Central memory CD8-positive, alpha-beta T cell (primary cell): ENCODE measurements around the gene BRD9.

Source experiments
- ATAC-seq: fragments of 150-1000 bp; cut with Tn5 transposase; replicated peaks from 2 replicates; pipeline ENCODE4 v1.10.0; 2022; ENCODE audit warnings: mild to moderate bottlenecking, moderate FRiP score, moderate number of reproducible peaks; ENCODE audit not compliant: poor library complexity, severe bottlenecking; ENCODE audit errors: extremely low read depth
- DNase-seq, 2 donors: peaks; one replicate each; pipeline ENCODE4 v3.0.0; 2021; ENCODE audit warnings: low spot score in 2 of 2
- H3K27ac Mint-ChIP-seq: one replicate; pipeline ENCODE4 v1.8.0; 2022; ENCODE audit warnings: low read depth, mild to moderate bottlenecking, moderate library complexity, mixed read lengths
- H3K27me3 Mint-ChIP-seq: one replicate; pipeline ENCODE4 v1.8.0; 2022; ENCODE audit warnings: mixed read lengths
- H3K36me3 Mint-ChIP-seq: one replicate; pipeline ENCODE4 v1.8.0; 2022; ENCODE audit warnings: mild to moderate bottlenecking, moderate library complexity, mixed read lengths; ENCODE audit not compliant: insufficient read depth
- H3K4me1 Mint-ChIP-seq: one replicate; pipeline ENCODE4 v1.8.0; 2022; ENCODE audit warnings: mixed read lengths
- H3K4me3 Mint-ChIP-seq: one replicate; pipeline ENCODE4 v1.8.0; 2022; ENCODE audit warnings: mild to moderate bottlenecking, moderate library complexity, mixed read lengths
- H3K9me3 Mint-ChIP-seq: one replicate; pipeline ENCODE4 v1.8.0; 2022; ENCODE audit warnings: mixed read lengths

Gene BRD9

GRCh38 chr5:907366-907910, 14.8 kb upstream of the BRD9 start:
- no peak for DNase-seq
- Mint-ChIP-seq H3K9me3 (no peaks in the 10 kb centered on the region), H3K4me3 (no peak overlapping the region), H3K4me1 (no peaks in the 10 kb centered on the region), H3K27ac (no peak overlapping the region), H3K36me3 (peaks cover 2% of the 10 kb centered on the region), H3K27me3 (no peaks in the 10 kb centered on the region)
- ATAC-seq, result no peak

- H3K9me3 Mint-ChIP-seq, result no peaks in the 10 kb centered on the region
- no peak overlapping the region for H3K4me3 Mint-ChIP-seq
- peaks cover 4% of the 10 kb centered on the region for H3K36me3 Mint-ChIP-seq
- H3K27me3 Mint-ChIP-seq, result no peaks in the 10 kb centered on the region
- H3K4me1 Mint-ChIP-seq, result no peaks in the 10 kb centered on the region
- ATAC-seq (no peak), DNase-seq (no peak)
- no peak overlapping the region for H3K27ac Mint-ChIP-seq
These were observed 12.6 kb upstream of the BRD9 start for GRCh38 chr5:905139-905642.

GRCh38 chr5:903756-904096, 11.1 kb upstream of the BRD9 start:
- no peak overlapping the region for H3K27ac Mint-ChIP-seq
- DNase-seq, result no peak
- H3K9me3 Mint-ChIP-seq, result no peaks in the 10 kb centered on the region
- no peaks in the 10 kb centered on the region for H3K27me3 Mint-ChIP-seq
- H3K4me3 Mint-ChIP-seq, result no peak overlapping the region
- peaks cover 3% of the 10 kb centered on the region for H3K36me3 Mint-ChIP-seq
- no peaks in the 10 kb centered on the region for H3K4me1 Mint-ChIP-seq
- ATAC-seq, result no peak

GRCh38 chr5:902129-902916, 9.7 kb upstream of the BRD9 start:
- H3K36me3 Mint-ChIP-seq, result peaks cover 3% of the 10 kb centered on the region
- no peak for ATAC-seq
- H3K9me3 Mint-ChIP-seq, result no peaks in the 10 kb centered on the region
- H3K27me3 Mint-ChIP-seq, result no peaks in the 10 kb centered on the region
- H3K4me3 Mint-ChIP-seq, result no peak overlapping the region
- DNase-seq, result no peak
- H3K4me1 Mint-ChIP-seq, result no peaks in the 10 kb centered on the region
- peak overlapping the region; percentile 37 for H3K27ac Mint-ChIP-seq

- Mint-ChIP-seq H3K4me3 (no peak overlapping the region), H3K27me3 (no peaks in the 10 kb centered on the region), H3K4me1 (peaks cover 4% of the 10 kb centered on the region), H3K36me3 (peaks cover 3% of the 10 kb centered on the region), H3K27ac (no peak overlapping the region), H3K9me3 (no peaks in the 10 kb centered on the region)
- DNase-seq (no peak), ATAC-seq (no peak)
These were observed 8.2 kb upstream of the BRD9 start for GRCh38 chr5:900781-901180.

- Mint-ChIP-seq H3K4me3 (peak overlapping the region; percentile 82), H3K27ac (no peak overlapping the region), H3K27me3 (no peaks in the 10 kb centered on the region), H3K9me3 (no peaks in the 10 kb centered on the region), H3K4me1 (peaks cover 15% of the 10 kb centered on the region), H3K36me3 (peaks cover 16% of the 10 kb centered on the region)
- no peak for ATAC-seq
- no peak for DNase-seq
These were observed 1.1 kb upstream of the BRD9 start for GRCh38 chr5:893711-894110.

- Mint-ChIP-seq H3K4me3 (peak overlapping the region; percentile 82), H3K27me3 (no peaks in the 10 kb centered on the region), H3K27ac (no peak overlapping the region), H3K9me3 (no peaks in the 10 kb centered on the region), H3K36me3 (peaks cover 19% of the 10 kb centered on the region), H3K4me1 (peaks cover 19% of the 10 kb centered on the region)
- ATAC-seq, result no peak
- DNase-seq, result no peak
These were observed 521 bp upstream of the BRD9 start for GRCh38 chr5:893137-893506.

- Mint-ChIP-seq H3K27ac (peak overlapping the region; percentile 90), H3K36me3 (peaks cover 29% of the 10 kb centered on the region), H3K9me3 (no peaks in the 10 kb centered on the region), H3K27me3 (no peaks in the 10 kb centered on the region), H3K4me1 (peaks cover 21% of the 10 kb centered on the region), H3K4me3 (peak overlapping the region; percentile 82)
- DNase-seq (no peak), ATAC-seq (peak; percentile 22)
These were observed 686 bp downstream of the BRD9 start for GRCh38 chr5:891837-892393.

- ATAC-seq, result no peak
- DNase-seq, result no peak
- peak overlapping the region; percentile 90 for H3K27ac Mint-ChIP-seq
- no peaks in the 10 kb centered on the region for H3K27me3 Mint-ChIP-seq
- H3K4me1 Mint-ChIP-seq, result peaks cover 20% of the 10 kb centered on the region
- H3K36me3 Mint-ChIP-seq, result peaks cover 33% of the 10 kb centered on the region
- no peaks in the 10 kb centered on the region for H3K9me3 Mint-ChIP-seq
- H3K4me3 Mint-ChIP-seq, result peak overlapping the region; percentile 82
These were observed 1.3 kb downstream of the BRD9 start for GRCh38 chr5:891117-891836.

- Mint-ChIP-seq H3K27me3 (no peaks in the 10 kb centered on the region), H3K27ac (no peak overlapping the region), H3K4me3 (no peak overlapping the region), H3K9me3 (no peaks in the 10 kb centered on the region), H3K36me3 (peaks cover 44% of the 10 kb centered on the region), H3K4me1 (peaks cover 24% of the 10 kb centered on the region)
- ATAC-seq, result no peak
- no peak for DNase-seq
These were observed 3.4 kb downstream of the BRD9 start for GRCh38 chr5:889075-889710.

- Mint-ChIP-seq H3K4me3 (no peak overlapping the region), H3K27me3 (no peaks in the 10 kb centered on the region), H3K9me3 (no peaks in the 10 kb centered on the region), H3K27ac (no peak overlapping the region), H3K36me3 (peaks cover 46% of the 10 kb centered on the region), H3K4me1 (peaks cover 24% of the 10 kb centered on the region)
- ATAC-seq, result no peak
- no peak for DNase-seq
These were observed 4.0 kb downstream of the BRD9 start for GRCh38 chr5:888638-889035.

GRCh38 chr5:887947-888637, 4.5 kb downstream of the BRD9 start:
- no peak for ATAC-seq
- peaks cover 49% of the 10 kb centered on the region for H3K36me3 Mint-ChIP-seq

More at GRCh38 chr5:887947-888637, 4.5 kb downstream of the BRD9 start:
- no peak overlapping the region for H3K4me3 Mint-ChIP-seq
- no peaks in the 10 kb centered on the region for H3K27me3 Mint-ChIP-seq
- peaks cover under 1% of the 10 kb centered on the region for H3K9me3 Mint-ChIP-seq
- H3K27ac Mint-ChIP-seq, result no peak overlapping the region
- H3K4me1 Mint-ChIP-seq, result peaks cover 29% of the 10 kb centered on the region
- DNase-seq, result no peak
